ENCODE results near the gene PDCD5. TPM values are rescaled to one million over a fixed set of nuclear protein-coding genes. Genes with fewer than 3 reads are reported as not detected.

Gene PDCD5
- total and polyA plus RNA-seq, 2 donors (not counting 3 experiments of a cell fraction or from before 2014, with no cell fraction given) = 51.7 to 154 TPM

DNA sequence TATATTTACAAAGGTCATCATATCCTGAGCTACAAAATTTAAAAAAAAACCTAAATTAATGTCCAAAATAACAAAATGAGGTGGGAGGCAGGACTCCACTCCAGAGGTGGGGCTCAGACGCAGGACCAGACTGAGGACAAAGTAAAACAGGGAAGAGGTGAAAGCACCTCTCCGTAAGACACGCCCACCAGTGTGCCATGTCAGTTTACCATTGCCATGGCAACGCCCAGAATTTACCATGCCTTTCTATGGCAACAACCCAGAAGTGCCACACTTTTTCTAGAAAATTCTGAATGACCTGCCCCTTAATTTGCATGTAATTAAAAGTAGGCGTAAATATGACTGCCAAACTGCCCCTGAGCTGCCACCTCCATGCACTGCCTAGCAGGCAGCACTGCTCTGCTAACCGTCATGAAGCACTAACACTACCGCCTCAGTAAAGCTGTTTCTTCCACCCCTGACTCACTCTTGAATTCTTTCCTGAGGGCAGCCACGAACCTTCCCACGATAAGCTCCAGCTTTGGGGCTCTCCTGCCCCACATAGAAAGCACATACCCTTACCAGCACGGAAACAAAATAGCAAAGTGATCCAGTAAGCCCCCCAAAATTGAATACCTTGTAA lies 22.3 kb upstream of the PDCD5 start:
- no peak overlapping the region for H3K9ac ChIP-seq (replicated peaks; ENCODE audit: extremely low read depth, insufficient read depth, low read length)
- POLR2A ChIA-PET = no interaction called here
- H3K9me1 ChIP-seq (replicated peaks; ENCODE audit: control insufficient read depth, extremely low read depth, insufficient read depth, low read length) = no peaks in the 10 kb centered on the region
- no peaks in the 10 kb centered on the region for H3K4me1 ChIP-seq (ENCODE audit: control insufficient read depth, extremely low read depth, insufficient read depth, low read length)
- H3K27me3 ChIP-seq (ENCODE audit: control insufficient read depth in 2 of 2, insufficient read depth in 2 of 2, low read length in 2 of 2) = no peaks in the 10 kb centered on the region
- BruUV-seq (replicated peaks) = no TSS peak
- TF ChIP-seq, protein P1, sequence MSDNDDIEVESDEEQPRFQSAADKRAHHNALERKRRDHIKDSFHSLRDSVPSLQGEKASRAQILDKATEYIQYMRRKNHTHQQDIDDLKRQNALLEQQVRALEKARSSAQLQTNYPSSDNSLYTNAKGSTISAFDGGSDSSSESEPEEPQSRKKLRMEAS (IDR thresholded peaks at IDR 0.05; ENCODE audit: insufficient read depth, insufficient read length) = no peak
- TF ChIP-seq POLR2A (IDR thresholded peaks at IDR 0.05; ENCODE audit: low read depth, low read length) = no peak
- no peak for TF ChIP-seq FOS (IDR thresholded peaks at IDR 0.05; ENCODE audit: borderline replicate concordance, insufficient read depth, low read length)
- TF ChIP-seq JUN (IDR thresholded peaks at IDR 0.05; ENCODE audit: borderline replicate concordance, insufficient read depth, insufficient read length, low read depth) = no peak
- no peak for TF ChIP-seq POLR2AphosphoS5 (IDR thresholded peaks at IDR 0.05; ENCODE audit: insufficient read depth, low read depth, low read length)
- no peak for TF ChIP-seq EZH2 (IDR thresholded peaks at IDR 0.05; ENCODE audit: borderline replicate concordance, low read depth, low read length, severe bottlenecking)
- TF ChIP-seq, protein P2, sequence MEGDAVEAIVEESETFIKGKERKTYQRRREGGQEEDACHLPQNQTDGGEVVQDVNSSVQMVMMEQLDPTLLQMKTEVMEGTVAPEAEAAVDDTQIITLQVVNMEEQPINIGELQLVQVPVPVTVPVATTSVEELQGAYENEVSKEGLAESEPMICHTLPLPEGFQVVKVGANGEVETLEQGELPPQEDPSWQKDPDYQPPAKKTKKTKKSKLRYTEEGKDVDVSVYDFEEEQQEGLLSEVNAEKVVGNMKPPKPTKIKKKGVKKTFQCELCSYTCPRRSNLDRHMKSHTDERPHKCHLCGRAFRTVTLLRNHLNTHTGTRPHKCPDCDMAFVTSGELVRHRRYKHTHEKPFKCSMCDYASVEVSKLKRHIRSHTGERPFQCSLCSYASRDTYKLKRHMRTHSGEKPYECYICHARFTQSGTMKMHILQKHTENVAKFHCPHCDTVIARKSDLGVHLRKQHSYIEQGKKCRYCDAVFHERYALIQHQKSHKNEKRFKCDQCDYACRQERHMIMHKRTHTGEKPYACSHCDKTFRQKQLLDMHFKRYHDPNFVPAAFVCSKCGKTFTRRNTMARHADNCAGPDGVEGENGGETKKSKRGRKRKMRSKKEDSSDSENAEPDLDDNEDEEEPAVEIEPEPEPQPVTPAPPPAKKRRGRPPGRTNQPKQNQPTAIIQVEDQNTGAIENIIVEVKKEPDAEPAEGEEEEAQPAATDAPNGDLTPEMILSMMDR (IDR thresholded peaks at IDR 0.05; ENCODE audit: extremely low read depth in 1 of 2, insufficient read depth in 1 of 2, low read depth in 1 of 2, low read length in 2 of 2) = no peak
- TF ChIP-seq GATA2 (IDR thresholded peaks at IDR 0.05; ENCODE audit: insufficient read depth, insufficient read length, low read depth, low read length) = no peak
- TF ChIP-seq MYC (IDR thresholded peaks at IDR 0.05; ENCODE audit: low read depth, low read length) = no peak
- FAIRE-seq = no peak
- no peaks in the 10 kb centered on the region for H3K9me3 ChIP-seq (replicated peaks; ENCODE audit: control insufficient read depth, insufficient read depth, low read length)
- no peak for DNase-seq (ENCODE audit: low read depth, low spot score)
- no peaks in the 10 kb centered on the region for H4K20me1 ChIP-seq (replicated peaks; ENCODE audit: control insufficient read depth, extremely low read depth, insufficient read depth, low read length)
- CTCF ChIA-PET = interaction anchor here (0.9 to 1.3 kb wide), 2 partner anchors 284 to 334 kb away, joined by 3 read pairs; no protein-coding TSS in a partner anchor
- intact Hi-C loops (cut with micrococcal nuclease) (no loop called here), dilution Hi-C loops (cut with MboI; ENCODE audit: extremely low pct_ligation_motif_present, low sequenced_read_pairs) (no loop called here)
- no peak overlapping the region for H3K27ac ChIP-seq (ENCODE audit: insufficient read depth, low read depth, low read length)
- no peak overlapping the region for H3K4me3 ChIP-seq (replicated peaks in 1 of 3; ENCODE audit: insufficient read depth in 1 of 3, low read depth in 1 of 3, low read length in 3 of 3)
- no peaks in the 10 kb centered on the region for H3K79me2 ChIP-seq (ENCODE audit: control insufficient read depth, insufficient read depth, low read length)
- no peaks in the 10 kb centered on the region for H3K36me3 ChIP-seq (ENCODE audit: control insufficient read depth in 2 of 2, extremely low read depth in 1 of 2, insufficient read depth in 2 of 2, low read length in 2 of 2)
- no peak overlapping the region for H2AFZ ChIP-seq (ENCODE audit: low read depth, low read length)
- H3K4me2 ChIP-seq (ENCODE audit: insufficient read depth, low read length) = no peak overlapping the region
